ENCODE measurements around the gene AHSG.

- TF ChIP-seq CTCF (IDR thresholded peaks at IDR 0.05 in 4 of 5, conservative IDR thresholded peaks at IDR 0.05 in 1 of 5), result no peak
- no peak for TF ChIP-seq POLR2A (IDR thresholded peaks at IDR 0.05)
These were observed 795 bp upstream of the AHSG start for GRCh38 chr3:186612065-186612464.

All from gastrocnemius medialis (tissue), 4 donors.